ENCODE results near the gene GMDS. TPM values are rescaled to one million over a fixed set of nuclear protein-coding genes. Genes with fewer than 3 reads are reported as not detected.

GMDS gene
- total and polyA plus RNA-seq, 2 donors (not counting 3 experiments of a cell fraction or from before 2014, with no cell fraction given), result 9.8 to 23.5 TPM

DNA sequence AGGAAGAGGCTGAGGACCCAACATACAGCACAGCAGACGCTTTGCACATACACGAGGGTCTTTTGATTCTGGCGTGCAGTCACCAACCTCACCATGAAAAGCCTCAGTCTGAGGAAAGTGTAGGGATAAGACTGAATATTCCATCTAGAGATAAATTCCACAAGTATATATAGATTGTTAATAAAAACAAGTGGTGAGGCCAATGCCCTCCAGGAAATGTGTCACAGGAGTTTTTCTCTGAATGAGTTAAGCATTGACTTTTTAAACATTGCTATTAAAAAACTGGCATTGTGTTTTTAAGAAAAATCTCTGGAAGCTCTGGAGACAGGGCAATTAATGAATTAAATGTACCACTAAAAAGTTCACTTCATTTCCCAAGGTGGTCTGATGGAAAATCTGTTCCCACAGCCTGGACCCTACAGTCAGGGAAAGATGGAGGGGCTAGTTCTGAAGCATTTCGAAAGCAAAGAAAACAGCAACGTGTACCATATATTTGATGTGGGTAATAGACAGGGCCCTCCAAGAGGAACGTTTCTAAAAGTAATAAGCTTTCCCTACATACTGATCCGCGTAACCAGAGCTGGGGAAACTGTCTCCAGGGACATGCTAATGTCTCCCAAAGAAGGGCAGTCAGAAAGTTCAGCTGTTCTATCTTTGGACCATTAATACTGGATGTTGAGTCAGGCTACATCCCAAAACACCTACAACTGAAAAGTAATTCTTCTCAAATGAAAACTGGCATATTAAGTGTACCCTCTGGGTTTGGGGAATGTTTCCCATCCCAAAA lies 334.6 kb downstream of the GMDS start:
- H2AFZ ChIP-seq (ENCODE audit: low read depth, low read length), result no peak overlapping the region

DNA sequence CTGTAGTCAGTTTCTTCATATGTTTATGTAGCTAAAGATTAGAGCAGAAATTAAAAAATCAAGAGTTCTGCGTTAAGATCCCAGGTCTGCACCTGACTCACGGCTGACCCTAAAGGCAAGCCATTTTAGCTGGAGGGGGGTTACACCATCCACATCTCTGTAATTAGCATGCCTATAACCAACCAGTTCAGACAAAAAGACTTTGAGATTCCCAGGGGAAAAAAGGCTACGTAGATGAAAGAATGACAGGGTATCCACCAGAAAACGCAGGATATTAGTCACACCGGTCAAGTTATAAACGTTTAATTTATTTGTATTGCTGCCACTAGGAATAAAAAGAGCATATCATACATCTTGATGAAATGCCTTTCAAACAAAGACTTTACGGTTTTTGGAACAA lies 336.6 kb downstream of the GMDS start:
- FAIRE-seq, result peak; percentile 62

More for the DNA sequence above, 334.6 kb downstream of the GMDS start:
- H3K36me3 ChIP-seq (ENCODE audit: control insufficient read depth in 2 of 2, extremely low read depth in 1 of 2, insufficient read depth in 2 of 2, low read length in 2 of 2), result no peaks in the 10 kb centered on the region
- H3K27ac ChIP-seq (ENCODE audit: insufficient read depth, low read depth, low read length), result peak overlapping the region; percentile 77
- H3K27me3 ChIP-seq (ENCODE audit: control insufficient read depth in 2 of 2, insufficient read depth in 2 of 2, low read length in 2 of 2), result no peaks in the 10 kb centered on the region
- intact Hi-C loops (cut with micrococcal nuclease) (loop anchor here (10.0 kb wide), 1 partner anchor 724 kb away; no protein-coding TSS in a partner anchor), dilution Hi-C loops (cut with MboI; ENCODE audit: extremely low pct_ligation_motif_present, low sequenced_read_pairs) (no loop called here)
- POLR2A ChIA-PET, result no interaction called here
- H3K9me1 ChIP-seq (replicated peaks; ENCODE audit: control insufficient read depth, extremely low read depth, insufficient read depth, low read length), result no peaks in the 10 kb centered on the region
- CTCF ChIA-PET, result no interaction called here
- peak; percentile 83 for FAIRE-seq
- no peaks in the 10 kb centered on the region for H3K79me2 ChIP-seq (ENCODE audit: control insufficient read depth, insufficient read depth, low read length)
- H3K9me3 ChIP-seq (replicated peaks; ENCODE audit: control insufficient read depth, insufficient read depth, low read length), result no peaks in the 10 kb centered on the region
- peak overlapping the region; percentile 18 for H3K9ac ChIP-seq (replicated peaks; ENCODE audit: extremely low read depth, insufficient read depth, low read length)
- no peak overlapping the region for H3K4me3 ChIP-seq (replicated peaks in 1 of 3; ENCODE audit: insufficient read depth in 1 of 3, low read depth in 1 of 3, low read length in 3 of 3)
- peak; percentile 78 for DNase-seq (ENCODE audit: low read depth, low spot score)
- no peaks in the 10 kb centered on the region for H4K20me1 ChIP-seq (replicated peaks; ENCODE audit: control insufficient read depth, extremely low read depth, insufficient read depth, low read length)
- peak overlapping the region; percentile 51 for H3K4me2 ChIP-seq (ENCODE audit: insufficient read depth, low read length)
- no peak for TF ChIP-seq JUN (IDR thresholded peaks at IDR 0.05; ENCODE audit: borderline replicate concordance, insufficient read depth, insufficient read length, low read depth)
- peak; percentile 54 for TF ChIP-seq FOS (IDR thresholded peaks at IDR 0.05; ENCODE audit: borderline replicate concordance, insufficient read depth, low read length)
- no peak for TF ChIP-seq EZH2 (IDR thresholded peaks at IDR 0.05; ENCODE audit: borderline replicate concordance, low read depth, low read length, severe bottlenecking)
- TF ChIP-seq POLR2A (IDR thresholded peaks at IDR 0.05; ENCODE audit: low read depth, low read length), result no peak
- TF ChIP-seq GATA2 (IDR thresholded peaks at IDR 0.05; ENCODE audit: insufficient read depth, insufficient read length, low read depth, low read length), result no peak
- TF ChIP-seq MYC (IDR thresholded peaks at IDR 0.05; ENCODE audit: low read depth, low read length), result no peak
- peaks cover 30% of the 10 kb centered on the region for H3K4me1 ChIP-seq (ENCODE audit: control insufficient read depth, extremely low read depth, insufficient read depth, low read length)
- BruUV-seq (replicated peaks), result no TSS peak

More for the DNA sequence above, 336.6 kb downstream of the GMDS start:
- TF ChIP-seq, protein P1, sequence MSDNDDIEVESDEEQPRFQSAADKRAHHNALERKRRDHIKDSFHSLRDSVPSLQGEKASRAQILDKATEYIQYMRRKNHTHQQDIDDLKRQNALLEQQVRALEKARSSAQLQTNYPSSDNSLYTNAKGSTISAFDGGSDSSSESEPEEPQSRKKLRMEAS (IDR thresholded peaks at IDR 0.05; ENCODE audit: insufficient read depth, insufficient read length), result no peak
- no peak for TF ChIP-seq POLR2AphosphoS5 (IDR thresholded peaks at IDR 0.05; ENCODE audit: insufficient read depth, low read depth, low read length)
- peak; percentile 17 for TF ChIP-seq FOS (IDR thresholded peaks at IDR 0.05; ENCODE audit: borderline replicate concordance, insufficient read depth, low read length)
- Histone ChIP-seq H2AFZ (ENCODE audit: low read depth, low read length) (no peak overlapping the region), H3K27me3 (ENCODE audit: control insufficient read depth in 2 of 2, insufficient read depth in 2 of 2, low read length in 2 of 2) (no peaks in the 10 kb centered on the region), H3K36me3 (ENCODE audit: control insufficient read depth in 2 of 2, extremely low read depth in 1 of 2, insufficient read depth in 2 of 2, low read length in 2 of 2) (no peaks in the 10 kb centered on the region), H3K4me2 (ENCODE audit: insufficient read depth, low read length) (peak overlapping the region; percentile 10), H3K9me1 (replicated peaks; ENCODE audit: control insufficient read depth, extremely low read depth, insufficient read depth, low read length) (no peaks in the 10 kb centered on the region), H3K79me2 (ENCODE audit: control insufficient read depth, insufficient read depth, low read length) (no peaks in the 10 kb centered on the region), H3K9me3 (replicated peaks; ENCODE audit: control insufficient read depth, insufficient read depth, low read length) (no peaks in the 10 kb centered on the region), H3K9ac (replicated peaks; ENCODE audit: extremely low read depth, insufficient read depth, low read length) (no peak overlapping the region), H3K27ac (ENCODE audit: insufficient read depth, low read depth, low read length) (peak overlapping the region; percentile 62), H4K20me1 (replicated peaks; ENCODE audit: control insufficient read depth, extremely low read depth, insufficient read depth, low read length) (no peaks in the 10 kb centered on the region), H3K4me1 (ENCODE audit: control insufficient read depth, extremely low read depth, insufficient read depth, low read length) (peaks cover 40% of the 10 kb centered on the region), H3K4me3 (replicated peaks in 1 of 3; ENCODE audit: insufficient read depth in 1 of 3, low read depth in 1 of 3, low read length in 3 of 3) (no peak overlapping the region)
- intact Hi-C loops (cut with micrococcal nuclease), result loop anchor here (2.0 kb wide), 1 partner anchor 294 kb away; no protein-coding TSS in a partner anchor
- ChIA-PET POLR2A (no interaction called here), CTCF (interaction anchor here (1.2 kb wide), 1 partner anchor 445 kb away, joined by 3 read pairs; no protein-coding TSS in a partner anchor)
- dilution Hi-C loops (cut with MboI; ENCODE audit: extremely low pct_ligation_motif_present, low sequenced_read_pairs), result no loop called here
- BruUV-seq (replicated peaks), result no TSS peak
- DNase-seq (ENCODE audit: low read depth, low spot score), result peak; percentile 79

Data from endothelial cell of umbilical vein (primary cell).